NCI-H345 treated with DMSO at 0.1 percent for 48 hours (cell line): ENCODE results near the gene TM4SF5.
A peak's percentile ranks its signal among the peaks of the same experiment; 100 is the strongest.

Experiments used
- DNase-seq: peaks from one replicate; lab custom pipeline; 2025; ENCODE audit not compliant: unreplicated experiment; lab: John Stamatoyannopoulos, UW

TM4SF5 gene

GRCh38 chr17:4788807-4789700 is 17.4 kb downstream of the TM4SF5 start, which contains the start of gene GLTPD2:
GLTPD2 (plus strand) TSS chr17:4788964; CDS start chr17:4789012, 48 bp downstream.
- no peak for DNase-seq

GRCh38 chr17:4789701-4789950 is 17.9 kb downstream of the TM4SF5 start:
- no peak for DNase-seq

GRCh38 chr17:4789951-4790704 is 18.4 kb downstream of the TM4SF5 start:
- DNase-seq: peak; percentile 21

GRCh38 chr17:4790705-4791088 is 19.0 kb downstream of the TM4SF5 start:
- no peak for DNase-seq

DNA sequence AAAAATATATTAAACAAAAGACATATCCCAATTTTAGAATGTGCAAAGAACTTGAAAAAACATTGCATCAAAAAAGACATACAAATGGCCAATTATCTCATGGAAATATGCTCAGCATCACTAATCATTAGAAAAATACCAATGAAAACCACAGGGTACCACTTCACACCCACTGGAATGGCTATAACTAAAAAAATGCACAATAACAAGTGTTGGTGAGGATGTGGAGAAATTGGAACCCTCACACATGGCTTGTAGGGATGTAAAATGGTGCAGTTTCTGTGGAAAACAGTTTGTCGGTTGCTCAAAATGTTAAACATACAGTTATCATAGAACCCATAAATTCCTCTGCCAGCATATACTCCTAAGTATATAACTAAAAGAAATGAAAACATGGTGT is 23.5 kb downstream of the TM4SF5 start:
- no peak for DNase-seq

DNA sequence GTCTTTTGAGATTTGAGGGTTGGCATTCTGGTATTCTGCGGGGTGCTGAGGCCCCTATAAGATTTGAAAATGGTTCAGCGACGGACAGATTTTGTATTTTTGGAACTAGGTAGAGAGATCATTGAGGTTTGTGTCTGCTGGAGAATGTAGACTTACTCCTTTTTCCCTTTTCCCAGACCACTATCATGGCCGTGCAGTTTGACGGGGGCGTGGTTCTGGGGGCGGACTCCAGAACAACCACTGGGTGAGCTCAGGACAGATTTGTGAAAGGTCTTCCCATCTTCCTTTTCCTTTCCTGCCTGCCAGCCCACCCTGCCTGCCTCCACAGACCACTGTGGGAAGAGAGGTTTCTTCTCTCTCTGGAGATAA is 24.9 kb downstream of the TM4SF5 start:
- no peak for DNase-seq

- DNase-seq: no peak
Measured at GRCh38 chr17:4800462-4801196, 28.9 kb downstream of the TM4SF5 start.

DNA sequence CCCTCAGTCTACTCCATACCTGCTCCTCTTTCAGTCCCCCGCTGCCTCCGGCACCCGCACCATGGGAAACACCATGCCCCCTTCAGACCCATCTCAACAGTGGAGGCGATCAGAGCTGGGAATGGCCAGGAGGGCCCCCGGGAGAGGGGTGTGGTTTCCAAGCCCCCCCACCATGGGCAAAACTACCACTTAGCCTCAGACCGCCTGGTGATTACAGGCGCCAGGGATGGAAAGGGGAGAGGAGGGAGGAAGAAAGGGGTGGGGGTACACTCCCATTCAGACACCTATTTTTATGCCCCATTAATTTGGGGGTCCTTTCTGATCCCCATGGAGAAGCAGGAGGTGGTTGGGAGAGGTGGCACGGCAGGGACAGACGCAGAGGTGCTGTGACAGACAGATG is 30.5 kb downstream of the TM4SF5 start, which contains the start of gene C17orf114:
Gene C17orf114, minus strand, starts transcription at position 101 of the 400 bp plus-strand sequence.
- DNase-seq: no peak

- DNase-seq: no peak
Measured at GRCh38 chr17:4806456-4806776, 34.7 kb downstream of the TM4SF5 start.

DNA sequence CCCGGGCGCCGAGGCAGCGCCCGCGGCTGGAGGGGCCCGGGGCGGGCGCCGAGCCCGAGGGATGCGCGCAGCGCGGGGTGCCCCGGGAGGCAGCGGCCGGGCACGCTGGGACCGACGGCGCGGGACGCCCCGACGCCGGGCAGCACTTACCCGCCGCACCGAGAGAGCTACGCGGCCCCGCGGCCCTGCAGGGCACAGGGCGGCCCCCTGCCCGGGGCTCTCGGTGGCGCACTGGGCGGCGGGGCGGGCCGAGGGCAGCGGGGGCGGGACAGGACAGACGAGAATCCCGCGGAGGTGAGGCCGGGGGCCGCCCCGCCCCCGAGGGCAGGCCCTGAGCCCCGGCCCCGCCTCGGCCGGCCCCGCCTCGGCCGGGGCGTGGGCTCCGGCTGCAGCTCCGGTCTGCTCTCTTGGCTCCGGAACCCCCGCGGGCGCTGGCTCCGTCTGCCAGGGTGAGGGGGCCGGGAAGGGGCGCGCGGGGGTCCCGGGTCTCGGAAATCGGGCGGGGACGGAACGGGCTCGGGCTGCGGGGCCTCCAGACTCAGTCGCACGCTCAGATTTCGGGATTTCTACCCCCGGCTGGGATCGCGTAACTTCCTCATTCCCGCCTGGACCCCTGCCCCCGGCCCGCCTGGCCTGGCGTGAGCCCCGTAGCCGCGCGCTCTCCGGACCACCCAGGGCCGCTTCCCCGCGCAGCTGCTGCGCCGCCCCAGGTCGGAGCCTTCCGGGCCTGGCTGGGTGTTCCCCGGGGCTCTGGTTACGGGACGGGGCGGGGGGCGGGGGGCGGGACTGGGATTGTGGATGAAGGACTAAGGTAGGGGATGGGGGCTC is 35.3 kb downstream of the TM4SF5 start, which contains the start of gene PLD2:
Gene PLD2, plus strand, starts transcription at position 376 of the 828 bp plus-strand sequence. CDS start 621 bp downstream, outside the sequence.
- peak; percentile 30 for DNase-seq

- no peak for DNase-seq
Measured at GRCh38 chr17:4807605-4808377, 36.1 kb downstream of the TM4SF5 start.

DNA sequence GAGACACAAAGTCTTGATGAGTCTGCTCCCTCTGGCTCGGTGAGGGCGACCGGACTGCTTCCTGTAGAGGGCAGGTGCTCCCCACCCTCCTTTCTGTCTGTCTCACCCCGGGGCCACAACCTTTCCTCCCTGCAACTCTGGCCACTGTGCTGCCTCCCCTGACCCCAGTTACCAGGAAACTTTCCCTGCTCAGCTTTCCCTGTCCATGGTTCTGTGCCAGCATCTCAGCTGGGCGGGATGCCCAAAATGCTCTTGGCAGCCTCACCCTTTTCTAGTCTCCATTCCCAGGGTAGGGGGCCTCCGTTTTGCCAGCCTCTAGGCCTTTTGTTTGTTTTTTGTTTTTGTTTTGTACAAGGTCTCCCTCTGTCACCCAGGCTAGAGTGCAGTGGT is 36.7 kb downstream of the TM4SF5 start:
- no peak for DNase-seq

DNA sequence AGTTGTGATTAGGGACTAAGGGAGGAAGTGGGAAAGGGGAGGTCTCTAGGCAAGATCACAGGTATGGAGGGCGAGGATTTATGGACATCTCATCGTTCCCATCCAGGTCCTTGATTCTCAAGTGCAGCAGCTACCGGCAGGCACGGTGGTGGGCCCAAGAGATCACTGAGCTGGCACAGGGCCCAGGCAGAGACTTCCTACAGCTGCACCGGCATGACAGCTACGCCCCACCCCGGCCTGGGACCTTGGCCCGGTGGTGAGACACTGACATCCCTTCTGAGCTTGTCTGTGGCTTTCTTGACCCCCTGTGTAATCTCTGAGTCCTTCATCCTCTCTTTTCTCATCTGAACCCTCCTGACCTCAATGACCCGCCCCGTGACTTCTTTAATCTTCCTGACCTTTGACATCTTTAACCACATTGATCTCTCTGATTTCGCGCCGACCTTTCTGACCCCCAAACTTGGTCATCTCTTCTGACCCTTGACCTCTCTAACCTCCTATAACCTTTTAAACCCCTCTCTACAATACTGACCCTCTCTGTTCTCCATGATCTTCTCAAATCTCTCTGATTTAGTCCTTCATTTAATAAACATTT is 39.1 kb downstream of the TM4SF5 start:
- no peak for DNase-seq

GRCh38 chr17:4811471-4811870 is 39.8 kb downstream of the TM4SF5 start:
- no peak for DNase-seq

DNA sequence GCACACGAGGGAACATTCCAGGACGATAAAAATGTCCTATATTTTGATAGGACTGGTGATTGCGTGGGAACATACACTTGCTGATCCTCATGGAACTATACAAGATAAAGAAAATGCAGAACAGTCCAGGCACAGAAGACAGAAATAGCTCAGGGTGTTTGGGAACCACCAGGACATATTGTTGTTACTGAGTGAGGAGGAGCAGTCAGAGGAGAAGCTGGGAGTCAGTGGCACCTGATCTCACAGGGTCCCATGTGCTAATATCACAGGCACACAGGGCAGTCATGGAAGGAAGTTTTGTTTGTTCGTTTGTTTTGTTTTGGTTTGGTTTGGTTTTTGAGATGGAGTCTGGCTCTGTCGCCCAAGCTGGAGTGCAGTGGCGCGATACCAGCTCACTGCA is 41.0 kb downstream of the TM4SF5 start:
- no peak for DNase-seq

DNA sequence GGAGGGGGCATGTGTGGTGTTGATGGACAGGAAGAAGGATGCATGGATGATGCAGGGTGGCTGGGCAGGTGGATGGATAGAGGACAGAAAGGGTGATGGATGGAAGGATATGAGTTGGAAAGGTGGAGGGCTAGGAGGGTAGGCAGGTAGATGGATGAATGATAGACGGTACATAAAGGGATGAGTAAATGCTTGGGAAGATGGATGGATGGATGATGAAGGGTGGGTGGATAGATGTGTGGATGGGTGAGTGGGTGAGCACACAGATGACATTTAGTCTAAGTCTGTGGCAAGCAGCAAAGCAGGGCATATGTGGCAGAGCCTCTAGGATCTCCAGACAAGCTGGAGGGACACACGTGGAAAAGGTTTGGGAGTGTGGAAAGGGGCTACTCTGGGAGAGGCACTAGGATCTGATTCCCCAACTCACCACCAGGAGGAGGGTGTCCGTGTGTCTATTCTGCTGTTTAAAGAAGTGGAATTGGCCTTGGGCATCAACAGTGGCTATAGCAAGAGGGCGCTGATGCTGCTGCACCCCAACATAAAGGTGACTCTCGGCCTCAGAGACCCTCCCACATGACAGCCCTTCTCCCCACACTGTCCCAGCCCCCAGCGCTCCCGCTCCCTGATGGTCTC is 43.5 kb downstream of the TM4SF5 start:
- DNase-seq: no peak

DNA sequence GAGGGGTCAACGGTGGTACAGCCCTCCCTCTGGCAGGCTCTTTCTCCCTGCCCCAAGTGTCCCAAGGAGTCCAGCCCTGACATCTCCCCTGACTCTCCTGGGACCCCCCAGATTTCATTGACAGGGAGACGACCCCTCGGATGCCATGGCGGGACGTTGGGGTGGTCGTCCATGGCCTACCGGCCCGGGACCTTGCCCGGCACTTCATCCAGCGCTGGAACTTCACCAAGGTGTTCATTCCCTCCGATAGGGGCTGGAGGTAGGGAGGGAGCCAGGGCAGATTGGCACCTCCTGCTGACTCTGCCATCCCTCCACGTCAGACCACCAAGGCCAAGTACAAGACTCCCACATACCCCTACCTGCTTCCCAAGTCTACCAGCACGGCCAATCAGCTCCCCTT is 45.1 kb downstream of the TM4SF5 start:
- DNase-seq: no peak

DNA sequence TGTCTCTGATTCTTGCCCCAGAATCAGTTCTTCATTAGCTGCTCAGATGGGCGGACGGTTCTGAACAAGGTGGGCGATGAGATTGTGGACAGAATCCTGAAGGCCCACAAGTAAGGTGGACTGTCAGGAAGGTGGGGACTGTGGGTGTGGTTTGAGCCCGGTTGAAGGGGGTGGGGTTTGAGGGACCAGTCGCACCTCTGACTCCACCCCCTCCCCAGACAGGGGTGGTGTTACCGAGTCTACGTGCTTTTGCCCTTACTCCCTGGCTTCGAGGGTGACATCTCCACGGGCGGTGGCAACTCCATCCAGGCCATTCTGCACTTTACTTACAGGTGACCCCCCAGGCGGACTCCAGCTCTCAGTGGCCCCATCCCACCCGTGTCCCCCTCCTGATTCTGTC is 46.6 kb downstream of the TM4SF5 start:
- no peak for DNase-seq

DNA sequence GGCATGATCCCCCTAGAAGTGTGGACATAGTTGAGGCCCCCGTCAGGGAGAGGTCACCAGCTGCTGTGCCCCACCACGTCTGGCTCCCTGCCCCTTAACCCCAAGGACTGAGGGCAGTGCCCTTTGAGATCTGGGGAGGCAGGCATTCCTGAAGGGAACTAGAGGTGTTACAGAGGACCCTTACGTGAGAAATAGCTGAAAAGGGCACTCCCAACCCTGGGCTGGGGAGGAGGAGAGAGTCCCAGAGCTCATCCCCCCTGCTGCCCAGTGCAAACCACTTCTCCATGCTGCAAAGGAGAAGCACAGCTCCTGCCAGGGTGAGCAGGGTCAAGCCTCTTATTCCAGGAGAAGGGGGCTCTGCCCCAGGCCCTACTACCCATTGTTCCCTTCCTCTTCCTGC is 51.1 kb downstream of the TM4SF5 start:
- DNase-seq: no peak
